NCI-H146 treated with DMSO at 0.1 percent for 48 hours (cell line): ENCODE data around the gene GLO1.
"Not testable (repeated sequence)": the region's sequence is repeated elsewhere in the genome, so short reads cannot be mapped to it uniquely, and the experiment has no call there.

ENCODE experiments used
- DNase-seq: peaks from one replicate; lab custom pipeline; 2025; ENCODE audit not compliant: unreplicated experiment; lab: John Stamatoyannopoulos, UW

Gene GLO1

GRCh38 chr6:38708496-38708895 lies 5.6 kb upstream of the GLO1 start:
- DNase-seq, result no peak

GRCh38 chr6:38705924-38706323 lies 3.0 kb upstream of the GLO1 start:
- no peak for DNase-seq

- DNase-seq, result no peak
Observed at GRCh38 chr6:38703949-38704590, 1.1 kb upstream of the GLO1 start.

- DNase-seq, result no peak
Observed at GRCh38 chr6:38701551-38701950, 1.4 kb downstream of the GLO1 start.

DNA sequence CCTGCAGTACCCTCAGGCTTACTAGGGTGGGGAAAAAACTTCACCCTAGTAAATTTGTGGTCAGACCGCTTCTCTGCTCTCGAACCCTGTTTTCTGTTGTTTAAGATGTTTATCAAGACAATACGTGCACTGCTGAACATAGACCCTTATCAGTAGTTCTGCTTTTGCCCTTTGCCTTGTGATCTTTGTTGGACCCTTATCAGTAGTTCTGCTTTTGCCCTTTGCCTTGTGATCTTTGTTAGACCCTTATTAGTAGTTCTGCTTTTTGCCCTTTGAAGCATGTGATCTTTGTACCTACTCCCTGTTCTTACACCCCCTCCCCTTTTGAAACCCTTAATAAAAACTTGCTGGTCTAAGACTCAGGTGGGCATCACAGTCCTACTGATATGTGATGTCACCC lies 3.2 kb downstream of the GLO1 start:
- DNase-seq, result not testable (repeated sequence)

GRCh38 chr6:38697846-38698245 lies 5.1 kb downstream of the GLO1 start:
- DNase-seq, result no peak

DNA sequence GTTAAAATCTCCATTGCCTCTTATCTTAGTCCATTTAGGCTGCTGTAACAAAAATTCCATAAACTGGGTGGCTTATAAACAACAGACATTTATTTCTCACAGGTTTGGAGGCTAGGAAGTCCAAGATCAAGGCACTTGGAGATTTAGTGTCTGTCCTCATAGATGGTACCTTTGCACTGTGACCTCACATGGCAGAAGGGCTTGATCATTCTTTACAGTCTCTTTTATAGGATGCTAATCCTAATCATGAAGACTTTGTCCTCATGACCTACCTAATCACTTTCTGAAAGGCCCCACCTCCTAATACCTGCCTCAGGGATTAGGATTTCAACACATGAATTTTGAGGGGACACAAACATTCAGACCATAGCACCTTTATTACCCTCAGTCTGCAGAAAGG lies 6.6 kb downstream of the GLO1 start:
- DNase-seq, result no peak

DNA sequence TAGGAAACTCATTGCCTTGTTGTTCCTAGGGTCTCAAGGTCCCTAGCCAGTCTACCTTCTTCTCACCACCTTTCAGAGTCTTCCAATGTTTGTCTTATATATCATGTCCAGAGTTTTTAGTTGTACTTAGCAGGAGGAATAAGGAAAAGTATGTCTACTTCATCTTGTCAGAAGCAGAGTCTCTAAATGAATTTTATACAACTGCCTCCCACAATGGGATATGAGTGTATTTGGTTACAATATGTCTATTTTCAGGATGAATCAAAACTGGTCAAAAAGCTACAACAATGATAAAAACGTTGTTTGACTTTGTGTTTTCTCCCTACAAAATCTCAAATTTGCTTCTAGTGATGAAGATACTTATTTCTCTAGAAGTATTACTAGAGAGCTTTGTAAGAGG lies 7.0 kb downstream of the GLO1 start:
- no peak for DNase-seq

DNA sequence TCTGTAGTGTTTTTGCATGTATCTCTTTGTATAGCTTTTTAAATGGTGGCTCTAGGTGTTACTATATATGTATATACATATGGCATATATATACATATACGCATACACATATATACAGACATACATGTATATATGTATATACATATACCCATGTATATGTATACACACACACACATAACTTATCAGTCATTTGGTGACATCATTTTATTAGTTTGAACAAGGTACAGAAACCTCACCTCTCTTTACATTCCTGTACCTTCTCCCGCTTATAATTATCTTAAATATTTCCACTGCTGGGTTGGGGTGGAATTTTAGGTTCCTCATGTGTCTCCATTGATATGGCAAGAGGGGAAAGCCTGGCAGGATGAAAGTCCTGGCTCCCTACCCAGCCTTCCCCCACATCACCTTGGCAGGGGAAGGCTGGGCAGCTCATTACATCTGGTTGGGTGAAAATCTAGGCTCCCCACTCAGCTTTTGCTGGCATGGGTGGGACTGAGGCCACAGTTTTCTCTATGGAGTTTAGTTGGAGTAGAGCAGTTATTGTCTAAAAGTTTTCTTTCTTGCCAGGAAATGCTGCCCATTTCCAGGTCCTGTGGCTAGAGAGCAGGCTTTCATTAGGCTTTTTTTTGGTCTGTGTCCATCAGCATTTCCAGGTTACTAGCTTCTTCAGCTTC lies 7.6 kb downstream of the GLO1 start:
- no peak for DNase-seq

DNA sequence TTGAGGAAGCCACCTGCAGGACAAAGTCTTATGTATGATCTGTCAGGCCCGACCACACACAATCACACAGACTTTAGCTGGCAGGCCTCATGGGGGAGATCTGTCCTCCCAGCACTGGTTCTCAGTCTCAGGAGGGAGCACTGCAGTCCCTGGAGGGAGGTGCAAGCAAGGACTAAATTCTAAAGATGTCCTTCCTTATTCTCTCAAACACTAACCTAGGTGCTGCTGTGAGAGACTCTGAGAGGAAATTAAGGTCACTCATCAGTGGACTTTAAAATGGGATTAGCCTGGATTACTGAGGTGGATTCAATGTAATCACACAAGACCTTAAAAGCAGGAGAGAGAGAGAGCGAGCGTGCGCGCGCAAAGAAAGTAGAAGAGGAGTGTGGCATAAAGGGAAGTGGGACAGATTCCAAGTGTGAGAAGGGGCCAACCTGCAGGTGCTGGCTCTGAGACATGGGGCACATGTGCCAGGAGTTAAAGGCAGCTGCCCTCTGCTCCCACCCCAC lies 14.3 kb downstream of the GLO1 start:
- DNase-seq, result no peak

- DNase-seq, result no peak
Observed at GRCh38 chr6:38687549-38687948, 15.4 kb downstream of the GLO1 start.

GRCh38 chr6:38687043-38687353 lies 15.9 kb downstream of the GLO1 start:
- DNase-seq, result no peak

DNA sequence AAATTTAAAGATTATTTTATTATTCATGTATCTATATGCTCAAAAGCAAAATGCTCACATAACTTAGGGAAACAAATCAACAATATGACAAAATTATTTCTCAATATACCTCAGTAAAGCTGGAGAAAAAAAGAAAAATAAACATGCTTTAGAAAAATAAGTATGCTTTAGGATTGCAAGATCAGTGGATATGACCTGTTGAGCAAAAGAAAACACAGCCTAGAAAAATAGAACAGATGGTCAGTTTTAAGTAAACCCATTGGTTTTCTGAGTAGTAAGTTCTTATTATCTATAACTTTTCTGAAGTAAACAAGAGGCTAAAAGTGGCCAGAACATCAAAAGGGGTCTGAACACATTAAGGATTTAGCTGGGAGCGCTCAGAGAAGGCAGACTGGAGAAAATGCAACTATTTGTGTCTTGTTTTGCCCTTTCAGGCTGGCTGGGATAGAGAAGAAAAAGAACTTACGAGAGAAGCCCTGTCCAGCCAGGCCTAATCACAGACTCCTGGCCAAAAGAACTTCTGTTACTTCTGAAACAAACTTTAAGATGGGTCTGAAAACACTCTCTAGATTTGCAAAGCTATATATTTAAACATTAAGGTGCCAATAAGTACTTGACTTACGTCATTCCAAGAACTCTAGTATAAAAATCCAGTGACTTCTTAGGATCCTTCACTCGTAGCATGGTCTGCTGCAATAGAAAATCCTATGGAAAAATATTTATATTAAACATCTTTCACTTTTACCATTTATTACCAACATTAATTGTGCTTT lies 16.5 kb downstream of the GLO1 start:
- no peak for DNase-seq

DNA sequence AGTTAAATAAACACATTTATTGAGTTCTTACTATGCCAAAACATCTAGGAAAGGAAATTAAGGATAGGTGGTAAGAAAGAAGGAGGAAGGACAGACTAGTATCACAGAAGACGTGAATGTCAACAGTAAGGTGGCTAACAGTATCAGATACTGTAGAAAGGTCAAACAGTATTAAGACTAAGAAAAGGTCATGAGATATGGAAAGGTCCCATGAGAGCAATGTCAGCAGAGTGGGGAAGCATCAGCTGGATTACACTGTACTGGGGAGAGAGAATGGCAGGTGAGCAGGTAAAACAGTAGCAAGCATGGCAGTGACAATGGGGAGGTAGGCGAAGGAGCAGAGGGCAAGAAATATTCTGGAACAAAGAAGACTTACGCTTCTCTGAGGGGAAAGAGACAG lies 18.0 kb downstream of the GLO1 start:
- DNase-seq, result no peak

DNA sequence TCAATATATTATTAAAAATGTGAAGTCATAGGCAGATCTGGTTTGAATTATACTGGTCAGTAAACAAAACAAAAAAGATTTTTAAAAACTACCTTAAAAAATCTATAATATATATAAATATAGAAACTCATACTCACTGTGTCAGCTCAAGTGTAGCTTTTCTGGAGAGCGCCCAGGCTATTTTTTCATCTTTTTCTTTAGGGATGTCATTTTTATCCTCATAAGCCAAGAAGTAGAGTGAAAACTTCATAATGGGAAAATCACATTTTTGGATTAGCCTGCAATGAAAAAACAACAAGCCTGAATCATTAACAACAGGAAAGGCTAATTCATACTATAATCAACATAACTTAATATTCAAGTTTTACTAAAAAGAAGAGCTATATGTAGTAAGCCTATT lies 18.7 kb downstream of the GLO1 start:
- DNase-seq, result no peak

- no peak for DNase-seq
Observed at GRCh38 chr6:38681850-38682249, 21.1 kb downstream of the GLO1 start.

GRCh38 chr6:38679668-38680067 lies 23.3 kb downstream of the GLO1 start:
- no peak for DNase-seq

DNA sequence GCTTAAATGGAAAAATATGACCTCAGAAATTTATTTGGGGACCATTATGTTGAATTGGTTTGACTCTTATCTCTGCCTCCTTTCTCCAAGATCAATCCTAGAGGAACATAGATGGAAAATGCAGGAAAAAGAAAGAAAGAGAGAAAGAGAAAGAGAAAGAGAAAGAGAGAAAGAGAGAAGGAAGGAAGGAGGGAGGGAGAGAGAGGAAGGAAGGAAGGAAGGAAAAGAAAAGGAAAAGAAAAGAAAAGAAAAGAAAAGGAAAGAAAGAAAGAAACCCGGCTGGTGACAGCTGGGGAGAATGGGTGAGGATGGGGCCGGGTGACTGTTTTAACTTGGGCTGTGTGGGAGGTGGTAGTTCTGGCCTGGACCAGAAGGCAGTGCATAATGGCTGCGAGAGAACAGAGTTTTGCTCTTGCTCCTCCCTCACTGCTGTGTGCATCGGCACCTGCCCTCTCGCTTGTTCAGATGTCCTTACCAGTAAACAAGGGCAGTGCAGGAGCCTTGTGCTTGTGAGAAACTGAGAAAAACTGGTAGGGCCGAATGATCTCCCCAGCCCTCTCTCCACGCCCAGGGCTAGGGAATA lies 24.7 kb downstream of the GLO1 start:
- no peak for DNase-seq

DNA sequence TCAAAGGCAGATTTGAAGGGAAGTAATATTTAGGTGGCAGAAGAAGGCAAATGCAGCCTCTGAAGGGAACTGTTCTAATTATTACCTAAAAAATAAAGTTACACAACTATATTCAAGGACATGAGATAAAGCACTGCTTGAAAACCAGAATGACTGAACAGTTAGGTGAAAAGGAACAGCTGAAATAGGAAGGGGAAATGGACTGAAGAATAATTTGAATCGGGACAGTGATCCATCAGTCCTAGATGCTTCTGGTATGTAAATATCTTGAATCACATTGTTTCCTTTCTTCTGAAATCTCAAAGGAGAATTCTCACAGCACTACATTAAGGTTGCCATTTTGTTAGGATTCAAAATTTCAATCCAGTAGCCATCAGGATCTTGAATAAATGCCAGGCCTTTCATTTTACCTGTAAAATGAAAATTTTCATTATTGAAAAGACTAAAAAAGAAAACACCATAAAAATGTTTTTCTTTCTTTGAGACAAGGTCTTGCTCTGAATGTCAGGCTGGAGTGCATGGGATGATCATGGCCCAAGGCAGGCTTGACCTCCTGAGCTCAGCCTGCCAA lies 25.9 kb downstream of the GLO1 start:
- DNase-seq, result no peak

GRCh38 chr6:38676236-38676973 lies 26.5 kb downstream of the GLO1 start:
- no peak for DNase-seq
